Calu3 (cell line): ENCODE measurements around the gene C1R. TPM values are rescaled to one million over a fixed set of nuclear protein-coding genes. Genes with fewer than 3 reads are reported as not detected.

ENCODE experiments used
- BruUV-seq: library from RNA; stranded (reverse); fragments of 400-500 nt; replicated peaks from 2 replicates; lab custom pipeline; 2021; lab: Mats Ljungman, UMichigan
- CTCF ChIA-PET: fragments of 300-600 bp; sonication (Branson Sonifier 250); formaldehyde crosslinking; loops from one replicate; lab custom pipeline; 2022; ENCODE audit warnings: antibody characterized with exemption; lab: Charles Lee
- DNase-seq: peaks from one replicate; pipeline ENCODE4 v3.0.0; 2022
- H3K27ac Mint-ChIP-seq: one replicate; pipeline ENCODE4 v1.8.0; 2022; ENCODE audit warnings: mixed read lengths; ENCODE audit not compliant: unreplicated experiment
- H3K27me3 Mint-ChIP-seq: one replicate; pipeline ENCODE4 v1.8.0; 2022; ENCODE audit warnings: mixed read lengths; ENCODE audit not compliant: unreplicated experiment
- H3K36me3 Mint-ChIP-seq: one replicate; pipeline ENCODE4 v1.8.0; 2022; ENCODE audit warnings: mild to moderate bottlenecking, moderate library complexity, mixed read lengths; ENCODE audit not compliant: insufficient read depth, unreplicated experiment
- H3K4me1 Mint-ChIP-seq: one replicate; pipeline ENCODE4 v1.8.0; 2022; ENCODE audit warnings: mild to moderate bottlenecking, low read depth, mixed read lengths; ENCODE audit not compliant: unreplicated experiment
- H3K4me3 Mint-ChIP-seq: one replicate; pipeline ENCODE4 v1.8.0; 2022; ENCODE audit warnings: mild to moderate bottlenecking, low read depth, moderate library complexity, mixed read lengths; ENCODE audit not compliant: unreplicated experiment
- H3K9me3 Mint-ChIP-seq: one replicate; pipeline ENCODE4 v1.8.0; 2022; ENCODE audit warnings: low read depth, mixed read lengths; ENCODE audit not compliant: unreplicated experiment
- intact Hi-C: fragments of 100-400 bp; cut with micrococcal nuclease; formaldehyde crosslinking; loops from one replicate; pipeline ENCODE4 v1.10.0; 2022; ENCODE audit not compliant: unreplicated experiment
- total RNA-seq: library from RNA; stranded (reverse); gene quantifications from 2 replicates; pipeline ENCODE4 v1.2.3, GENCODE V29; 2022
- TF ChIP-seq, protein P1 (sequence below): fragments of 200-600 bp; IDR thresholded peaks from one replicate; pipeline ENCODE4 v1.8.0; 2022; ENCODE audit warnings: antibody characterized with exemption; ENCODE audit not compliant: unreplicated experiment

C1R gene
- total RNA-seq, 1 experiment from 2014 or later, result 7.6 TPM

DNA sequence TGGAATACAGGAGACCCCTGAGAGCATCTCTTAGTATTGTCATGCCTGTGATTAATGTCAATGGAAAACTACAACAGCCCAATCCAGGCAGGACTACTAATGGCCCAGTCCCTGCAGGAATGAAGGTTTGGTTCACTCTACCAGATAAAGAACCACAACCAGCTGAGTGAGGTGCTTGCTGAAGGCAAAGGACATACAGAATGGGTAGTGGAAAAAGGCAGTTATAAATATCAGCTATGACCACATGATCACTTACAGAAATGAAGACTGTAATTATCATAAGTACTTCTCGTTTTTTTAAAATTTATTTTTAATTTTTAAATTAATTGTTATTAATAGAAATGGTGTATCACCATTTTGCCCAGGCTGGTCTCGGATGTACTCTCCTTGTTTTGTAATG, 56.8 kb downstream of the C1R start:
- H3K9me3 Mint-ChIP-seq, result no peaks in the 10 kb centered on the region
- no peaks in the 10 kb centered on the region for H3K36me3 Mint-ChIP-seq
- H3K4me3 Mint-ChIP-seq, result no peak overlapping the region
- DNase-seq, result no peak
- CTCF ChIA-PET, result no interaction called here
- H3K4me1 Mint-ChIP-seq, result no peaks in the 10 kb centered on the region
- TF ChIP-seq, protein P1, sequence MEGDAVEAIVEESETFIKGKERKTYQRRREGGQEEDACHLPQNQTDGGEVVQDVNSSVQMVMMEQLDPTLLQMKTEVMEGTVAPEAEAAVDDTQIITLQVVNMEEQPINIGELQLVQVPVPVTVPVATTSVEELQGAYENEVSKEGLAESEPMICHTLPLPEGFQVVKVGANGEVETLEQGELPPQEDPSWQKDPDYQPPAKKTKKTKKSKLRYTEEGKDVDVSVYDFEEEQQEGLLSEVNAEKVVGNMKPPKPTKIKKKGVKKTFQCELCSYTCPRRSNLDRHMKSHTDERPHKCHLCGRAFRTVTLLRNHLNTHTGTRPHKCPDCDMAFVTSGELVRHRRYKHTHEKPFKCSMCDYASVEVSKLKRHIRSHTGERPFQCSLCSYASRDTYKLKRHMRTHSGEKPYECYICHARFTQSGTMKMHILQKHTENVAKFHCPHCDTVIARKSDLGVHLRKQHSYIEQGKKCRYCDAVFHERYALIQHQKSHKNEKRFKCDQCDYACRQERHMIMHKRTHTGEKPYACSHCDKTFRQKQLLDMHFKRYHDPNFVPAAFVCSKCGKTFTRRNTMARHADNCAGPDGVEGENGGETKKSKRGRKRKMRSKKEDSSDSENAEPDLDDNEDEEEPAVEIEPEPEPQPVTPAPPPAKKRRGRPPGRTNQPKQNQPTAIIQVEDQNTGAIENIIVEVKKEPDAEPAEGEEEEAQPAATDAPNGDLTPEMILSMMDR, result no peak
- no TSS peak for BruUV-seq
- H3K27ac Mint-ChIP-seq, result no peak overlapping the region
- intact Hi-C loops, result no loop called here
- H3K27me3 Mint-ChIP-seq, result peaks cover 26% of the 10 kb centered on the region

DNA sequence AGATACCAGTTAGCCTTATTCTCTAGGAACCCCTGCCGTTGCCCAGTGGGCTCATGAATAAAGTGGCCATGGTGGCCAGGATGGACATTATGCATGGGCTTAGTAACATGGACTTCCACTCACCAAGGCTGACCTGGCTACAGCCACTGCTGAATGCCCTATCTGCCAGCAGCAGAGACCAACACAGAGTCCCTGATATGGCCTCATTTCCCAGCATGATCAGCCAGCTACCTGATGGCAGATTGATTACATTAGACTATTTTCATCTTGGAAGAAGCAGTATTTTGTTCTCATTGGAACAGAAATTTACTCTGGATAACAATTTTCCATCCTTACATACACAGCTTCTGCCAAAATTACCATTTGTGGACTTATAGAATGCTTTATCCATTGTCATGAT, 57.8 kb downstream of the C1R start:
- H3K4me3 Mint-ChIP-seq, result no peak overlapping the region
- BruUV-seq, result no TSS peak
- H3K9me3 Mint-ChIP-seq, result no peaks in the 10 kb centered on the region
- no peaks in the 10 kb centered on the region for H3K36me3 Mint-ChIP-seq
- TF ChIP-seq, protein P1, result no peak
- no peak for DNase-seq
- CTCF ChIA-PET, result no interaction called here
- intact Hi-C loops, result no loop called here
- H3K27me3 Mint-ChIP-seq, result peaks cover 26% of the 10 kb centered on the region
- no peaks in the 10 kb centered on the region for H3K4me1 Mint-ChIP-seq
- H3K27ac Mint-ChIP-seq, result no peak overlapping the region

DNA sequence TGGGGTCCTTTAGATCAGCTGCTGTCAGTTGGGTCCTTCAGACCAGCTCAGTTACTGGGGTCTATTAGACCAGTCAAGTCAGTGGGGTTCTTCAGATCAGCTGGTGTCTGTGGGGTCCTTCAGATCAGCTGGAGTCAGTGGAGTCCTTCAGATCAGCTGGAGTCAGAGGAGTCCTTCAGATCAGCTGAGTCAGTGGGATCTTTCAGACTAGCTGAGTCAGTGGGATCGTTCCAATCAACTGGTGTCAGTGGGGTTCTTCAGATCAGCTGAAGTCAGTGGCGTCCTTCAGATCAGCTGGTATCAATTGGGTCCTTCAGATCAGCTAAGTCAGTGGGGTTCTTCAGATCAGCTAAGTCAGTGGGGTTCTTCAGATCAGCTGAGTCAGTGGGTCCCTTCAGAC, 59.3 kb downstream of the C1R start:
- no peak overlapping the region for H3K27ac Mint-ChIP-seq
- peaks cover 26% of the 10 kb centered on the region for H3K27me3 Mint-ChIP-seq
- H3K4me3 Mint-ChIP-seq, result no peak overlapping the region
- H3K36me3 Mint-ChIP-seq, result no peaks in the 10 kb centered on the region
- H3K4me1 Mint-ChIP-seq, result no peaks in the 10 kb centered on the region
- DNase-seq, result no peak
- CTCF ChIA-PET, result no interaction called here
- TF ChIP-seq, protein P1, result no peak
- intact Hi-C loops, result no loop called here
- H3K9me3 Mint-ChIP-seq, result no peaks in the 10 kb centered on the region
- BruUV-seq, result no TSS peak

DNA sequence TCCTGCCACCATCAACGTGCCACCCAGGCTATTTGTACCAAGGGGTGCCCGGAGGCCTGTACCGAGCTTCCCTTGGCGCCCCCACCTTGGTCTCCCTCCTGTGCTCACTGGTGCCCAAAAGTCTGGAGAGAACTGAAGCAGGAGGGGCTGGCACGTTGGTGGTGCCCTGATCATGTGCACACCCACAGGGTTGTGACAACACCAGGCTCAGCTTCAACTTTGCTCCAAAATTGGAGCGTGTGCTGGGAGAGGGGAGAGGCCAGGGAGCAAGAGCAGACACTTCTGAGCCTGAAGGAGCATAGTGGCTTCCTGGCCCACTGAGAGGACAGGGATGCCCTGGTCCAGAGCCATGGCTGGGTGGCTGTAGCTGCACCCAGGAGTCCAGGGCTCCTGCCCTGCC, 60.9 kb downstream of the C1R start:
- H3K27me3 Mint-ChIP-seq, result peaks cover 26% of the 10 kb centered on the region
- CTCF ChIA-PET, result no interaction called here

More for the DNA sequence above, 60.9 kb downstream of the C1R start:
- no peaks in the 10 kb centered on the region for H3K9me3 Mint-ChIP-seq
- H3K4me1 Mint-ChIP-seq, result no peaks in the 10 kb centered on the region
- no TSS peak for BruUV-seq
- H3K36me3 Mint-ChIP-seq, result no peaks in the 10 kb centered on the region
- no peak overlapping the region for H3K4me3 Mint-ChIP-seq
- H3K27ac Mint-ChIP-seq, result no peak overlapping the region
- DNase-seq, result no peak
- intact Hi-C loops, result no loop called here
- TF ChIP-seq, protein P1, result no peak

Other genes with a start within 250 kb of the C1R start
- 47.9 and 57.1 TPM in 2 replicates for gene CDCA3, start 241.2 kb downstream of the C1R start, total RNA-seq
- 126 and 128 TPM in 2 replicates for gene USP5, start 240.3 kb downstream of the C1R start, total RNA-seq
- 608 and 639 TPM in 2 replicates for gene TPI1, start 224.9 kb downstream of the C1R start, total RNA-seq
- 18.0 and 21.5 TPM in 2 replicates for gene SPSB2, start 219.1 kb downstream of the C1R start, total RNA-seq
- 6.0 and 8.3 TPM in 2 replicates for gene LRRC23, start 187.6 kb downstream of the C1R start, total RNA-seq
- 14.5 and 16.1 TPM in 2 replicates for gene ENO2, start 177.9 kb downstream of the C1R start, total RNA-seq
- gene ATN1, start 164.5 kb downstream of the C1R start, total RNA-seq, result 59.9 and 62.0 TPM in 2 replicates
- gene RNU7-1, start 148.6 kb downstream of the C1R start, total RNA-seq, result not detected in 2 replicates
- 96.7 and 103 TPM in 2 replicates for gene C12orf57, start 148.4 kb downstream of the C1R start, total RNA-seq
- gene PTPN6, start 141.1 kb downstream of the C1R start, total RNA-seq, result 42.4 and 46.3 TPM in 2 replicates
- 182 and 195 TPM in 2 replicates for gene PHB2, start 121.8 kb downstream of the C1R start, total RNA-seq
- 73.1 and 80.5 TPM in 2 replicates for gene EMG1, start 121.5 kb downstream of the C1R start, total RNA-seq
- gene LPCAT3, start 74.0 kb downstream of the C1R start, total RNA-seq, result 30.2 and 31.7 TPM in 2 replicates
- 7.1 and 9.7 TPM in 2 replicates for gene C1S, start 31.7 kb downstream of the C1R start, total RNA-seq
- 43.2 and 43.4 TPM in 2 replicates for gene C1RL, start 16.8 kb upstream of the C1R start, total RNA-seq
- gene RBP5, start 36.4 kb upstream of the C1R start, total RNA-seq, result 0.81 and 2.3 TPM in 2 replicates
- 37.5 and 48.1 TPM in 2 replicates for gene CLSTN3, start 37.9 kb upstream of the C1R start, total RNA-seq
- 36.8 and 36.9 TPM in 2 replicates for gene PEX5, start 97.2 kb upstream of the C1R start, total RNA-seq
- gene ACSM4, start 211.6 kb upstream of the C1R start, total RNA-seq, result not detected in 2 replicates